SH-SY5Y (cell line): ENCODE results near the gene STK32A.

Source experiments
- GATA2 ChIP-seq: IDR thresholded peaks from 2 replicates; pipeline ENCODE4 v1.6.1; 2011; ENCODE audit warnings: mild to moderate bottlenecking, low read depth, low read length
- GATA3 ChIP-seq: IDR thresholded peaks from 2 replicates; pipeline ENCODE4 v1.6.1; 2011; ENCODE audit warnings: low read depth, mild to moderate bottlenecking, low read length, moderate library complexity

GRCh38 chr5:147276497-147276896 is 41.7 kb downstream of the STK32A start:
- TF ChIP-seq GATA2 = no peak
- TF ChIP-seq GATA3 = no peak
